NB4 (cell line): ENCODE results near the gene LRMDA.

ENCODE experiments used
- DNase-seq: peaks from one replicate; pipeline ENCODE4 v3.0.0; 2010; ENCODE audit warnings: low read depth
- H3K4me3 ChIP-seq: one replicate; pipeline ENCODE4 v1.5.1; 2011; ENCODE audit warnings: mild to moderate bottlenecking, low read depth, low read length, moderate library complexity
- MYC ChIP-seq: IDR thresholded peaks from 2 replicates; pipeline ENCODE4 v1.6.1; 2011; ENCODE audit warnings: low read depth, low read length
- POLR2A ChIP-seq: IDR thresholded peaks from 2 replicates; pipeline ENCODE4 v1.6.1; 2011; ENCODE audit warnings: mild to moderate bottlenecking; ENCODE audit not compliant: insufficient read length; ENCODE audit errors: extremely low read depth
- TF ChIP-seq, protein P1 (sequence below): IDR thresholded peaks from one replicate; pipeline ENCODE4 v1.5.1; 2012; ENCODE audit warnings: low read depth, low read length
- TF ChIP-seq, protein P2 (sequence below): IDR thresholded peaks from 2 replicates; pipeline ENCODE4 v1.6.1; 2011; ENCODE audit warnings: low read depth, low read length

LRMDA gene

DNA sequence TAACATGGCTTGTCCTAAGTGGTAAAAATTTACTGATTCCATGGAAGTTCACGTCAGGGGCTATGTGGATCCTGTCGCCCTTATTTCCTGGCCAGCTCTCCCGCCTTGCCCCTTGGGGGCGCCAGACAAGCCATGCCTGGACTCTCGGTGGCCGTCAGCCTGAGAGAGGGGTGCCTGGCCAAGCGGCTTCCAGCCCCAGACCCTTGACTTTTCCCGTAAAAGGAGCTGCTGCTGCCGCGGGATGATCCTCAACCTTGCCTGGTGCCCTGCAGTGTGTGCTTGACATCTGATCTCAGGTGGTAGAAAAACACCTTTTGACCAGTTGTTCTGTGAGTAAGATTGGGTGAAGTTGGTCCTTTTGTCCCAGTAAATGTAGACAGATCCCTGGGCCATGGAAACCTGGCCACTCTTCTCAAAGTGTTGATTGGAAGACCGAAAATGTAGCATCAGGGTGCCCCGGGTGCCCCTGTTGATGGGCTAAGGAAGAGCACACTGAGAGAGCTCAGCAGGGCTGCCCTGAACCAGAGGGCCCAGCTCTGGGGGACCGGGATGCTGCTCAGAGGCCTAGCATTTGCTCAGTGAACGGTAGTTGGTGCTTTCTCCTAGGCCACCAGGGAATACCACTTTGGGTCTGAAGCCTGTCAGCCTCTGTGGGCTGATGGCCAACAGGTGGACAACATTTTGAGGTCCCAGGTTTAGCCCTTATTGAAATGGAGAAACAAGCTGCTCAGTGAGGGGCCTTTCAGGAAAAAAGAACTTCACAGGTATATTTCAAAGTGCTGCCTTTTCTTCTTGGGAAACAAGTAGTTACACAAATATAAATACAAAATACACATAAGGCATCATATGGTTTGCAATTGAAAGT, 162.5 kb downstream of the LRMDA start:
- no peak overlapping the region for H3K4me3 ChIP-seq
- no peak for TF ChIP-seq POLR2A
- TF ChIP-seq, protein P1, sequence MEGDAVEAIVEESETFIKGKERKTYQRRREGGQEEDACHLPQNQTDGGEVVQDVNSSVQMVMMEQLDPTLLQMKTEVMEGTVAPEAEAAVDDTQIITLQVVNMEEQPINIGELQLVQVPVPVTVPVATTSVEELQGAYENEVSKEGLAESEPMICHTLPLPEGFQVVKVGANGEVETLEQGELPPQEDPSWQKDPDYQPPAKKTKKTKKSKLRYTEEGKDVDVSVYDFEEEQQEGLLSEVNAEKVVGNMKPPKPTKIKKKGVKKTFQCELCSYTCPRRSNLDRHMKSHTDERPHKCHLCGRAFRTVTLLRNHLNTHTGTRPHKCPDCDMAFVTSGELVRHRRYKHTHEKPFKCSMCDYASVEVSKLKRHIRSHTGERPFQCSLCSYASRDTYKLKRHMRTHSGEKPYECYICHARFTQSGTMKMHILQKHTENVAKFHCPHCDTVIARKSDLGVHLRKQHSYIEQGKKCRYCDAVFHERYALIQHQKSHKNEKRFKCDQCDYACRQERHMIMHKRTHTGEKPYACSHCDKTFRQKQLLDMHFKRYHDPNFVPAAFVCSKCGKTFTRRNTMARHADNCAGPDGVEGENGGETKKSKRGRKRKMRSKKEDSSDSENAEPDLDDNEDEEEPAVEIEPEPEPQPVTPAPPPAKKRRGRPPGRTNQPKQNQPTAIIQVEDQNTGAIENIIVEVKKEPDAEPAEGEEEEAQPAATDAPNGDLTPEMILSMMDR: peak; percentile 46
- DNase-seq: peak; percentile 23

DNA sequence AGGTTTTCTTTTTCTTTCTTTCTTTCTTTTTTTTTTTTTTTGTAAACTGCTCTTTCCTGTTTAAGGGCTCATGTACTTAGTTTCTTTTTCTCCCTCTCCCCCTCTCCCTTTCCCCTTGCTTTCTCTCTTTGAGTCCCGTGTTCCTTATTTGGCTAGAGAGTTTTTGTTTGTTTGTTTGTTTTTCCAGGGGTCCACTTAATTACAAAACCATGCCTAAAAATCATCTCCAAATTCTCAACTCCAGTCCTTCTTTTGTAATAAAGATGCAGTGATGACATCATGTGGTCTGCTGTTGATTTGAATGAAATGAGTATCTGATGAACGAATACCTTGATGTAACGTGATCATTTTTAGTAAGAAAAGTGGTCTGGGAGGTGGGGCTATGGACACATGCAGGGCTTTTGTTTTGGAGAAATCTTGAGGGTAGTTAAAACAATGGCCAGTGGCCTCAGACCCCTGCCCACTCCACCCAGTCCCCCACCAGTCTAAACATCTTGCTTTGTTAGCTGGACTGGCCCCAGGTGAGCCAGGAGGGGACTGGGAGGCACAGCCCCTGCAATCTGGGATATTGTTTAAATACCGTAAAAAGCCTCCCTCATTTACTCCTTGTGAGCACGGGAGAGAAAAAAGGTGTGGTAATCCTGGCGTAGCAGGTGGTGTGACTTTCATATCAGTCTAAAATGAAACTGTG, 165.7 kb downstream of the LRMDA start:
- no peak overlapping the region for H3K4me3 ChIP-seq
- no peak for DNase-seq
- TF ChIP-seq, protein P1: no peak
- no peak for TF ChIP-seq POLR2A
- TF ChIP-seq, protein P2, sequence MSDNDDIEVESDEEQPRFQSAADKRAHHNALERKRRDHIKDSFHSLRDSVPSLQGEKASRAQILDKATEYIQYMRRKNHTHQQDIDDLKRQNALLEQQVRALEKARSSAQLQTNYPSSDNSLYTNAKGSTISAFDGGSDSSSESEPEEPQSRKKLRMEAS: no peak
- TF ChIP-seq MYC: no peak

DNA sequence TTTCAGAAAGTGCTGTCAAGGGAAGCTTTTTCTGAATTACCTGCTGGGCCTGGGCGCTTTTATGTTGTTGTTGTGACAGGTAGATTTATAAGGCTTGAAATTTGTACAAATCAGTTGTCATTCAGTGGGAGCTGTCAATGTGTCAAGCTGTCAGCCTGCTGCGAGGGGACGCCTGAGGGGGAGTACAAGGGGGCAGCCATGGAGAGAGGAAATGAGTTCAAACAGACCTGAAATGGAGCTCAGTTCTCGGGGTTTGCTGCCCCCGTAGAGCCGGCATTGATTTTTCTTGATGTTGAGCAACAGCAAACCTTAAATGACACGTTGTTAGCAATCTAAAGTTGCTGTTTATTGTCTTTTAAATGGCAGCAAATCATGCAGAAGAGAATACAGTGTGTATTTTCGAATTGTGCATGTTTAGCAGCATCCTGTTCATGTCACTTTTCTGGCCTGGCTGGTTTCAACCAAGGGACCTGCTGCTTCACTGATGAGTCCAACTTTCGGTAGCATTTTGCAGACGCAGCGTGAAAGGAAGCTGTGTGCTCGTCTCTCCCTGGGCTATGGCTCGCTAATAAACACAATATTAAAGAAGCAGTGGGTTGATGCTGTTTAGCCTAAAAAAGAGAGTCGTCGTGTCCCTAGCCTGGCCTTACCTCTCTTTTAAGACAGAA, 166.5 kb downstream of the LRMDA start:
- TF ChIP-seq, protein P1: no peak
- no peak overlapping the region for H3K4me3 ChIP-seq
- DNase-seq: no peak

DNA sequence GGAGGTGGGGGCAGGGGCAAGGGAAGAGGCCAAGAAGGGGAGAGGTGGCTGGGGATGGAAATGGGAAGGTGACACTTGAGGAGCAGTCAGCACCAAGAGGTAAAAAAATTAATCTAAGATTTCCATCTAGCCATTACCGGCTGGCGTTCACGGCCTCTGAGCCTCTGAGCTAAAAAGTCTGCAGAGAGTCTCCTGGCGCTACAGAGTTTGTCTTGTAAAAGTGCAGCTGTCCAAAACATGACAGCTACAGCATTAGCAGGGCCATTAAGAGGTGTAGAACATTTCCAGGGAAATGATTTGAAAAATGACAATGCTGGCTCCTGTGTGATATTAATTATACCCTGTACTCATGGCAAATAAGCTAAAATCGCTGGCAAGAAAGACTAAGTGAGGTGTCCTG, 167.6 kb downstream of the LRMDA start:
- no peak overlapping the region for H3K4me3 ChIP-seq
- DNase-seq: no peak
- TF ChIP-seq POLR2A: no peak
- TF ChIP-seq, protein P2: no peak
- no peak for TF ChIP-seq MYC
- TF ChIP-seq, protein P1: no peak

DNA sequence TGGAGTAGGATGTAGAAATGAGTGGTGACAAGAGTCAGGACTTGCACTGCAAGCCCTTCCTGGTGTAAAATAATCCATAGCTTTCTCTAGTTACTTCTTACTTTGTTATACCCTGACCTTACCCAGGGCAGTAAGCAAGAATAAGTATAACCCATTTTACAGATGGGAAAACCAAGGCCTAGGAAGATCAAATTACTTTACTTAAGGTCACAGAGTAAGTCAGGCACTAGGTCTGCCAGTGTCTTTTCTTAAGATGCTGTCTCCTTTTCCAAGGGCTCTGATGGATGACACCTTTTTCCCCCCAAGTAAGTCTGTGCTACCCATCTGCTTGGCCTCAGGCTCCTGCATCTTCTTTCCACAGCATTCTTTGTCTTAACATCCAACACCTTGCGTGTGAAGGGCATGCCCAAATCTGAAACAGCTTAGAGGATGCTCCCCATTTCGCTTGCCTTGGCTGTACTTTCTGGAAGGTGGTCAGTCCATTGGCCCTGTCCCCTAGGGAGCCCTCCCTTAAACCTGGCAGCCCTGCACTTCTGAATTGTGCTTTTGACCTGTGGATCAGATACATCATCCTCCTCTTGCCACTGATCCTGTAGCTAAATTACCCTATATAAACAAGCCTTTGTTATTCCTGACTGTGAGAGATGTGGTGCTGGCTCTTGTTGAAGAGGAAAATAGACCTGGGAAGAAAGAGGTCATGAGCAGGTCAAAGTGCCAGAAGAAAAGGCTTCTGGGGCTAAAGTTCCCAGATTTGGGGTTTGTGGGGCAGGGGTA, 168.6 kb downstream of the LRMDA start:
- no peak for DNase-seq

More for the DNA sequence above, 168.6 kb downstream of the LRMDA start:
- TF ChIP-seq POLR2A (no peak), MYC (no peak)
- TF ChIP-seq, protein P1: no peak
- TF ChIP-seq, protein P2: no peak
- H3K4me3 ChIP-seq: no peak overlapping the region
